PC-9 (cell line): ENCODE data around the gene COLEC11.

Experiments
- EZH2 ChIP-seq: fragments of 200-600 bp; sonication (generic); IDR thresholded peaks from 2 replicates; pipeline ENCODE4 v1.8.0; 2017; ENCODE audit warnings: antibody characterized with exemption, low read depth
- TF ChIP-seq, protein P1 (sequence below): fragments of 200-600 bp; sonication (generic); conservative IDR thresholded peaks from 2 replicates; pipeline ENCODE4 v1.6.1; 2017; ENCODE audit warnings: mixed run types, antibody characterized with exemption, mild to moderate bottlenecking, moderate library complexity

DNA sequence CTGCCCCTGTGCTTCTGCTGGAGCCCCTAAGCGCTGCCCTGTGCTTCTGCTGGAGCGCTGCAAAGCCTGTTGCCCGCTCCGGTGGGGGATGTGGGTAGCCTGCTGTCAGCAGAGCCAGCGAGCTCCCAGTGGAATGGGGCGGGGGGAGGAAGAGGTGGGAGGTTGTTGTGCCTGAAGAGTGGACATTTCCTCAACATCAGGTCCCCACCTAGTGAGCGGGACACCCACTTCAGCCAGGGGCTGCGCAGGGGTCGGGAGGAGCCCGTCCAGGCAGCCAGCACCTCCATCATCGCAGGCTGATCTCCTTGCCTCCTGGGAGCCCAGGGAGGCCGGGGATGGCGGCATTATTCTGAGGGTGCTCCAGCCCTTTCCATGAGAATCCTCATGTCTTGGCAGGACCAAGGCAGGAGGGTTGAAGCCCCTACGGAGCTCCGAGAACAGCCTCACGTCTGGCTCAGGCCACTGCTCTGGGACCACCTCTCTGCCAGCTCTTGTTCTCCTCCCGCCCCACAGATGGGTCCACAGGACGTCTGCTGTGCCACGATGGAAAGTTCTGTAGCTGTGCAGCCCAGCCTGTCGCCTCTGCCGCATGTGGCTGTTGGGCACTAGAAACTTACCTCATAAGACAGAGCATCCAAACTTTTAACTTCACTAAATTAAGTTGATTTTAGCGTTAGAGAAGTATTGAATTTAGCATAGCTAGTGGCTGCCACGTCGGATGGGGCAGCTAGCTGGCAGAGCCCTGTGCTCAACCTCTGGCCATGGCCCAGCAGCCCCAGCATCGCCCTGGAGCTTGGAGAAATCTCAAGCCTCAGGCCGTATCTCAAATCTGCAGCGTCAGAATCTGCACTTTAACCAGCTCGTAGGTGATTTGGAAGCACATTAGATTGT, 61.2 kb downstream of the COLEC11 start:
- TF ChIP-seq EZH2 = no peak
- TF ChIP-seq, protein P1, sequence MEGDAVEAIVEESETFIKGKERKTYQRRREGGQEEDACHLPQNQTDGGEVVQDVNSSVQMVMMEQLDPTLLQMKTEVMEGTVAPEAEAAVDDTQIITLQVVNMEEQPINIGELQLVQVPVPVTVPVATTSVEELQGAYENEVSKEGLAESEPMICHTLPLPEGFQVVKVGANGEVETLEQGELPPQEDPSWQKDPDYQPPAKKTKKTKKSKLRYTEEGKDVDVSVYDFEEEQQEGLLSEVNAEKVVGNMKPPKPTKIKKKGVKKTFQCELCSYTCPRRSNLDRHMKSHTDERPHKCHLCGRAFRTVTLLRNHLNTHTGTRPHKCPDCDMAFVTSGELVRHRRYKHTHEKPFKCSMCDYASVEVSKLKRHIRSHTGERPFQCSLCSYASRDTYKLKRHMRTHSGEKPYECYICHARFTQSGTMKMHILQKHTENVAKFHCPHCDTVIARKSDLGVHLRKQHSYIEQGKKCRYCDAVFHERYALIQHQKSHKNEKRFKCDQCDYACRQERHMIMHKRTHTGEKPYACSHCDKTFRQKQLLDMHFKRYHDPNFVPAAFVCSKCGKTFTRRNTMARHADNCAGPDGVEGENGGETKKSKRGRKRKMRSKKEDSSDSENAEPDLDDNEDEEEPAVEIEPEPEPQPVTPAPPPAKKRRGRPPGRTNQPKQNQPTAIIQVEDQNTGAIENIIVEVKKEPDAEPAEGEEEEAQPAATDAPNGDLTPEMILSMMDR = no peak
